Measurements from ENCODE around the gene AP3S1.
A peak's percentile ranks its signal among the peaks of the same experiment; 100 is the strongest.

AP3S1 gene

DNA sequence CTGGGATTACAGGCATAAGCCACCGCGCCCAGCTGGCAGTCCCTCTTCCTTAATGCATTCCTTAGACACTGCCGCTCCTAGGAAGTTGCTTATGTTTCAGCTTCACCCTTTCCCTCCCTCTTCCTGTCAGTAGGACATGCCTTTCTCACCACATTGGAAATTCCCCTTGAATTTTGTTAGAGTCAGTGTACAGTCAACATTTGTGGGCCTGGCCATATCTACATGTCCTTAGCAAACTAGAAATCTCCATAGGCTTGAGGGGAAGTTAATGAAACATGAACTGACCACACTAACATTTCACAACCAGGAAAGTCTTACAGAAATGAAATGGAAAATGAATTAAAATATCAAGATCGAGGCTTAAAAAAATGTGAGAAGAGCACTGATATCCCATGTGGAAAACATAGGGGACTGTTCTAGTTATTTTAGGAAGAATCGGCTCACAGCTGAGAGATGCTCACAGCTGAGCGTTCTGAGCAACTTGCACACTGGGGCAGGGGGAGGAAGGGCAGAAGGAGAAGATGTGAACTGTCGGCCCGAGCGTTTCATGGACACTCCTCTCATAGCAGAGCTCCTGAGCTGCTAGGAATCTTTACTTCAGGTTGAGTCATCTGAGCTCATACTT, 99.4 kb downstream of the AP3S1 start:
- peak; percentile 0 for DNase-seq

DNA sequence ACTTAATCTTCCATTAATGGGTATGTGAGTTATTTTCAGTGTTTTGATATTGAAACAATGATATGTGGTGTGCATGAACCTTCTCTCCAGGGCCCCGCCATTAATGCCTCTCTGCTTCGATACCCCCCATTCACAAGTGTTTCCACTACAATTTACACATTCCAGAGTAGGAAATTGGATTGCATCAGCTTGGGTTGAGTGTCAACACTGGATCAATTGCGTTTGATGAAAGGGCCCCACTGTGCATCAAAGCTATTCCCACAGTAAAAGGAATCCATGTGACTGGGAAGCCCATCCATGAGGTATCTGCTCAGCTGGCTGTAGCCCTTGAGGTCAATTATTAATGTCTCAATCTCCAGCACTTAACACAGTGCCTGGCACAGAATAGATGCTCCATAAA, 102.8 kb downstream of the AP3S1 start:
- no peak for DNase-seq

DNA sequence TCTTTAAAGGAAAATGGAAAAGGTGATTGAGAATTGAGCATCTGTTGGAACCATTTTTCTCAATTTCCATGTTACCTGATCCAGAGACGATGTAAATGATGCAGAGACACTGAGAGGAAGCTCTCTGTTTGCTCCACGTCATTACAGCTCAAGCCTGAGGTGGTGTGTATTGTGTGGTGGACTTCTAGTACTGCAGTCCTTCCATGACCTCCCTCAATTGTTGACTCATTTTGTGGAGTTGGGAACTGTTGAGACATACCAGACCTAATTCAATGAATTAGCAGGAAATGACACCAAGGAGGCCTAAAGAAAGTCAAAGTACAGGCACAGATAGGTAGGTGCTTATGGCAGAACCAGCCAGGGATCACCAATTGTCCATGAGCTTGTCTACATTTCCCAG, 104.9 kb downstream of the AP3S1 start:
- no peak for DNase-seq

DNA sequence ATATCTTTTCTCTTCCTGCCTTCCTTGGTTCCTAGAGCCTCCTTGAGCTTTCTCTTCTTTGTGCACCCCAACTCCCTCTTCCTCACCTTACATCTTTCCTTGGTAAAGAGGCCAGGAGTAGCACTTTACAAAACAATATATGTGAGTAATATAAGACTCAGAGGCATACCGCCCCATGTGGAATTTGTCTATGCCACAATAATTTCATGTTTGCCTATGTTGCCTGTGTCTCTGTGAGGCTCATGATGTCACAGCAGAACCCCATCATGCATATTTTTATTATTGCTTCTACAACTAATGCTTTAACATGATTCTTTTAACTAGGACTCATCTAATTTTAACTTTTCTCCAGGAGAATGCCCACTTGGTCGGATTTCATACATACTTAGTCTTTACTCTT, 105.5 kb downstream of the AP3S1 start:
- DNase-seq, result no peak

DNA sequence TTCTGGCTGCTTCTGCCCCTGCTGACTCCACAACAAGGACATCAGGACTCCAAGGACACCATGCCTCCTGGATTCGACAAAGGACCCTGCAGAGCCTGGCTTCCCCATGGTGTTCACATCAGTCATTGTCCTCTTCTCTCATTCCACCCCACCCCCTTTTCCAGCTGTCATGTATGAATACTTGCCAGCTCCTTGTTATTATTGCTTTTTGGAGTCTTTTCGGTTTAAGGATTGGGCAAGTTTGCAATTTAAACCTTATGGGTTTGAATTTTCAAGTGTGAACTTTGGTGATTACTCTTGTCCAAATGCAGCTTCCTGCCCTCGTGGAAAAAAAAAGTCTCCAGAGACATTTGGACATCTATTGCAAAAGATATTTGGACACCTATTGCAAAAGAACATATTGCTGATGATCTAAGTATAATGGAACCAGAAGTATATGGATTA, 106.4 kb downstream of the AP3S1 start:
- no peak for DNase-seq

DNA sequence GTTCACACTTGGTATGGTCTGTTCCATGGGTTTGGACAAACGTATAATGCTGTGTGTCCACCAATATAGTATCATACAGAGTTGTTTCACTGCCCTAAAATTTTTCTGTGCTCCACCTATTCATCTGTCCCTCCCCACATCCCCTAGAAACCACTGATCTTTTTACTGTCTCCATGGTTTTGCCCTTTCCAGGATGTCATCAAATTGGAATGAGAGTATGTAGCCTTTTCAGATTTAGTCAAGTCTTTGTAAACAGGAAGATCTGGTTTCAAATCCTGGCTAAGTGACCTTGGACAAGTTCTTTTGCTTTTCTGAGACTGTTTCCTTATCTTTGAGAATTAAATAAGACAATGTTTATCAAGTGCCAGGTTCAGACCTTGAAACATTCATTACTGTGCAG, 107.4 kb downstream of the AP3S1 start:
- DNase-seq, result no peak

DNA sequence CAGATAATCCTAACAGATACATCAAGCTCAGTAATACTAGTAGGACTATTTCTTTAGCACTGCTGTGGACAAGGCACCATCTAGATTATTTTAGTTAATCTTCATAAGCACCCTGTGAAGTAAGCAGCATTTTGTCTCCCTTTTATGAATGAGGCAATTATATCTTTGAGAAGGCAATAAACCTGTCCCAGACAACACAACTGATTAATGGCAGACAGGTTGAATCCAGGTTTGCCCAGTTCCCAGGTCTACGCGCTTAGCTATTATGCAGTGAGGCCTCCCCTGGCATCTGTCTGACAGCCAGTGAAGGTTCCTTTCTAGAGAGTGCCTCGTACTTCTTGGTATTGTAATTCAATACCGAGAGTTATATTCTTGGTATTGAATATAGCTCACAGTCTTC, 110.9 kb downstream of the AP3S1 start:
- DNase-seq, result no peak

DNA sequence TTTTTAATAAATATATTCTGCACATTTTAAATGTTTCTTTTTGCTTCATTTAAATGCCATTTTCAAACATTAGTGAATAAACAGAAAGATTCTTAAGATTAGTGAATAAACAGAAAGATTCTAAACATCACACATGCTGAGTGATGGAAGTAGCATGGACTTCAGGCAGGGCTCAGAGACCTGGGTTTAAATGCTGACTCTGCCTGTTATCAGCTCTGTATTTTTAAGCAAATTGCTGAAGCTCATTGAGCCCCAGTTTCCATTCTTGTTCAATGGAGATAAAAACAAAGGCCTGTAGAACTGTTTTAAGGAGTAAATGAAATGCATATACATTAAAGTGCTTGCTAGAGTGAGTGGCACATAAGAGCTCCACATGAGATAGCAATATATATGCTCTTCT, 112.4 kb downstream of the AP3S1 start:
- no peak for DNase-seq

DNA sequence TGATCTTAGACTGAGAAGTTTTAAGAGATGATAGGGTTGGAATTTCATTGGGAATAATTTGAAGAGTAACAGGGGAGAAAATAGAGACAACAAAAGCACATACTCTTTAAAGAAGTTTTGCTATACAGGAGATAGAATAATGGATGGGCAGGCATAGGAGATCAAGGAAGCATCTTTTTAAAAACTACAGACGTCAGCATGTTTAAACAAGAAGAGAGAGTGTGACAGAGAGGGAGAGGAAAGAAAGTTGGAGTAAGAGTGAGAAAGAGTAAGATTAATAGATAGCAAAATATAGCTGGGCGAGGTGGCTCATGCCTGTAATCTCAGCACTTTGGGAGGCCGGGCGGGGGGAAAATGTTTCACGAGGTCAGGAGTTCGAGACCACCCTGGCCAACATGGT, 115.2 kb downstream of the AP3S1 start:
- no peak for DNase-seq

DNA sequence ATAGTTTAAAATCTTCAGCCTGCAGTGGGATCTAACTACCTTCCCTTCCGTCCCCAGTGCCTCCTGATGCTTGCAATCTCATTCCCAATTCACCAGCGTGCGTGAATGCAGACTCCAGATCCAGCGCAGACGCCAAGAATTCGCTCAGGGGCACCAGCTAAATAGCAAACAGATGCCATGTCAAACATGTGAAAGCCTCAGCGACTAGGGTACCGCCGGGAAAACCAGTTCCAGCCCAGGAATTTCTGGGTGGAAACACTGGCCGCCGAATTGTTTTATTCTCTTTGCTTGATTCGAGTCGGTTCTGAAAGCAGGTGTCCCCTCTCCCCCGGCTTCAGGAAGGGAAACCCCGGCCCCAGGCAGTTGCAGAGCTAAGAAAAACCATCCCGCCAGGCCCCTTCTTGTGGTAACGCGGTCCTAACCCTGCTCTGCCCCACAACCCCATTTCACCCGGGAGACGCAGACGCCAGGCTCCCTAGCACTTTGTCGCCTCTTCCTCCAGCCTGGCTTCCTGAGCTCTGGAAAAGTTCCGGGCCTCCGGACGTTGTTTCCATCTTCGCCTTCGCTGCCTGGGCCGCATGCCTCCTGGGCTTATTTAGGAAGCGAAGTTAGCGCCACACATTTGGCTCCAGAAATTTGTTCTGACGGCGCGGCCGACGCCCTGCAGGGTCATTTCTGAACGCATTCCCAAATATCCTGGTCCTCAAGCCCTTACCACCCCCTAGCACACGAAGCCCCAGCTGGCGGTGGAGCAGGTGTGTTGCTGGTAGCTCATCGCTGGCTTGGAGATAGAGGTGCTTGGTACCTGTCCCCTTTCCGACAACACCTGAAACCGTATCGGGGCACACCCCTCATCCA, 119.9 kb downstream of the AP3S1 start:
- DNase-seq, result no peak

DNA sequence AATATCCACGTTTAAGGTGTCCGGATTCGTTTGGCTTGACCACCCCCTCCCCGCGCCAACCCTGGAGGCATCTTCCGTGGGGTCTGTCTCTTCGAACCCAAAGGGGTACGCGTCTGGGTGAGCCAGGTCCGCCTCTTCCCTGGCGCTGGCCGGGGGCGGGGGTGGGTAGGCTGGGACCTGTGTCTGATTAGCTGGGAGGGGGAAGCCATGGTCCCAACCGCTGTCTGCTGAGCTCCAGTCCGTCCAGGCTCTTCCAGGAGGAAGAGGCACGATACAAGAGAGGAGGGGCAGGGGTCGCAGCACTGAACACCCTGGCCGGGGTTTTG, 120.5 kb downstream of the AP3S1 start, which contains the start of gene LVRN:
Gene LVRN (plus strand): TSS at position 237 of the 326 bp plus-strand sequence. CDS start 143 bp downstream, outside the sequence.
- no peak for DNase-seq

DNA sequence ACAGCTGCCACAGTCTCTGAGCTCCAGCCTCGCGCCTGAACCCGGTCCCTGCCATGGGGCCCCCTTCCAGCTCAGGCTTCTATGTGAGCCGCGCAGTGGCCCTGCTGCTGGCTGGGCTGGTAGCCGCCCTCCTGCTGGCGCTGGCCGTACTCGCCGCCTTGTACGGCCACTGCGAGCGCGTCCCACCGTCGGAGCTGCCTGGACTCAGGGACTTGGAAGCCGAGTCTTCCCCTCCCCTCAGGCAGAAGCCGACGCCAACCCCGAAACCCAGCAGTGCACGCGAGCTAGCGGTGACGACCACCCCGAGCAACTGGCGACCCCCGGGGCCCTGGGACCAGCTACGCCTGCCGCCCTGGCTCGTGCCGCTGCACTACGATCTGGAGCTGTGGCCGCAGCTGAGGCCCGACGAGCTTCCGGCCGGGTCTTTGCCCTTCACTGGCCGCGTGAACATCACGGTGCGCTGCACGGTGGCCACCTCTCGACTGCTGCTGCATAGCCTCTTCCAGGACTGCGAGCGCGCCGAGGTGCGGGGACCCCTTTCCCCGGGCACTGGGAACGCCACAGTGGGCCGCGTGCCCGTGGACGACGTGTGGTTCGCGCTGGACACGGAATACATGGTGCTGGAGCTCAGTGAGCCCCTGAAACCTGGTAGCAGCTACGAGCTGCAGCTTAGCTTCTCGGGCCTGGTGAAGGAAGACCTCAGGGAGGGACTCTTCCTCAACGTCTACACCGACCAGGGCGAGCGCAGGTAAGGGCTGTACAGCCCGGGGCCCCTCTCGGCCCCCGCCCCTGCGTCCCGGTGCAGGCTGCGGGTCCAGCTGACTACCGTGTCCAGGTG, 121.0 kb downstream of the AP3S1 start:
- no peak for DNase-seq

DNA sequence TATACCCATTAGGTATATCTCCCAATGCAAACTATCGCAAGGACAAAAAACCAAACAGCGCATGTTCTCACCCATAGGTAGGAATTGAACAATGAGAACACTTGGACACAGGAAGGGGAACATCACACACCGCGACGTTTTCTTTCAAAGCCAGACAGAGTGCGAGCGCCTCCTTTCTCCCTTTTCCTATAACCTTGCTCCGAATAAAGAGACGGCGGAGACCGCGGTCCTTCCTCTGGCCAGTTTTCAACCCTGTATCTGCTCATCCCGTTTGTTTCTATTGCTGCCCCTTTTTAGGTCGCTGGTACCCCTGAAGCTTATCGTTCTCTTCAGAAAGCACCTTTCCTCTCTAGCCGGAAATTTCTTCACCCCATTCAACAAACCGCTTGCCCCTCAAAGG, 121.8 kb downstream of the AP3S1 start:
- DNase-seq, result no peak

Measured in OCI-M1 (cell line).